Islet of Langerhans (tissue), 1 donor: ENCODE results near the gene NR2C2.

ENCODE experiments used
- FAIRE-seq: peaks from one replicate; lab custom pipeline; 2011; peaks lifted over from hg19 to GRCh38; lab: Jason Lieb, UNC

NR2C2 gene

GRCh38 chr3:15064835-15065549 lies 117.6 kb downstream of the NR2C2 start, which contains the start of gene MRPS25:
Gene MRPS25 (minus strand): TSS chr3:15065315. CDS start chr3:15065194, 121 bp downstream.
- FAIRE-seq, result no peak

GRCh38 chr3:15065550-15066007 lies 118.2 kb downstream of the NR2C2 start:
- FAIRE-seq, result no peak

- no peak for FAIRE-seq
Observed at GRCh38 chr3:15066467-15066866, 119.1 kb downstream of the NR2C2 start.

- FAIRE-seq, result no peak
Observed at GRCh38 chr3:15069441-15069840, 122.1 kb downstream of the NR2C2 start.

- no peak for FAIRE-seq
Observed at GRCh38 chr3:15071699-15072098, 124.3 kb downstream of the NR2C2 start.

GRCh38 chr3:15074500-15074899 lies 127.1 kb downstream of the NR2C2 start:
- no peak for FAIRE-seq

- no peak for FAIRE-seq
Observed at GRCh38 chr3:15079091-15079490, 131.7 kb downstream of the NR2C2 start.

- no peak for FAIRE-seq
Observed at GRCh38 chr3:15081960-15082664, 134.7 kb downstream of the NR2C2 start.

GRCh38 chr3:15083252-15083651 lies 135.9 kb downstream of the NR2C2 start:
- no peak for FAIRE-seq

- no peak for FAIRE-seq
Observed at GRCh38 chr3:15086263-15086662, 138.9 kb downstream of the NR2C2 start.

- FAIRE-seq, result no peak
Observed at GRCh38 chr3:15086699-15087098, 139.3 kb downstream of the NR2C2 start.

GRCh38 chr3:15089201-15089600 lies 141.8 kb downstream of the NR2C2 start:
- FAIRE-seq, result no peak

- FAIRE-seq, result no peak
Observed at GRCh38 chr3:15091575-15091974, 144.2 kb downstream of the NR2C2 start.

GRCh38 chr3:15092686-15093085 lies 145.3 kb downstream of the NR2C2 start:
- no peak for FAIRE-seq

- FAIRE-seq, result no peak
Observed at GRCh38 chr3:15094187-15094875, 146.9 kb downstream of the NR2C2 start.

GRCh38 chr3:15096046-15096445 lies 148.7 kb downstream of the NR2C2 start:
- FAIRE-seq, result no peak

- FAIRE-seq, result no peak
Observed at GRCh38 chr3:15097891-15098290, 150.5 kb downstream of the NR2C2 start.
